HG03064 (cell line): Measurements from ENCODE around the gene SUGCT.

Experiments used
- ATAC-seq: cut with Tn5 transposase; IDR thresholded peaks from one replicate; pipeline ENCODE4 v1.9.1; 2021; ENCODE audit warnings: low read depth; ENCODE audit not compliant: unreplicated experiment

Gene SUGCT

DNA sequence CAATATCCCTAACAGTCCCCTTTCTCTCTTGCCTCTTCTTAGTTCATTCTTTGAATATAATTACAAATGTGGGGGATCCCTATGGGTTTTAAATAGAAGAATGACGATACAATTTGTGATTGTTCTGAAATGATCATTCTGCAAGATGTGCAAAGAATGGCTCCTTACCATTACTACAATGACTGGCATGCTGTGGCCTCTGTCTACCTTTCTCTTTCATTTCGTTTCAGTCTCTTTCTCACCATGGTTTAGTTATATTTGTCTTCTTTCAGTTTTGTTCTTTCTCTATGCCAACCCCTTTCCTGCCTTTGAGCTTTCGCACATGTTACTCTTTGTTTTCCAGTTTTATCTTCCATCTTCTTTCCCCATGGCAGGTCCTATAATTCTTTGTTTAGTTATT lies 176.5 kb downstream of the SUGCT start:
- peak; percentile 100 for ATAC-seq

GRCh38 chr7:40315277-40315676 lies 180.5 kb downstream of the SUGCT start:
- ATAC-seq = no peak

DNA sequence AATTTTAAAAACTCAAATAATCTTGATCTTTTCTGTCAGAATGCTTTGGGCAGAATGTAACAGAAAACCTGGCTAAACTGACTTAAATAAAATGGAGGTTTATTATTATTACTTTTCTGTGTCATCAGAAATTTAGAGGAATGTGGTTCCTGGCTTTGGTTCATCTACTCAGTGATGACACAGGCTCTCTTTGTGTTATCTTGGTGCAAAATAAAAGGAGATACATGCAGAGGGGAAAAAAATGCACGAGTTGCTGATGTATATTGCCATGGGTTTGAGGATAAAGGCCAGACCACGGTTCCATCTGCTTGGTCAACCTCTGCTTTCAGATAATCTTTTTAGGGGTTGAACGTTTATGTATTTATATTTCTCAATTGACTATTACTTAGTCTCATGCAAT lies 181.4 kb downstream of the SUGCT start:
- ATAC-seq = no peak

GRCh38 chr7:40324914-40325313 lies 190.1 kb downstream of the SUGCT start:
- ATAC-seq = no peak

DNA sequence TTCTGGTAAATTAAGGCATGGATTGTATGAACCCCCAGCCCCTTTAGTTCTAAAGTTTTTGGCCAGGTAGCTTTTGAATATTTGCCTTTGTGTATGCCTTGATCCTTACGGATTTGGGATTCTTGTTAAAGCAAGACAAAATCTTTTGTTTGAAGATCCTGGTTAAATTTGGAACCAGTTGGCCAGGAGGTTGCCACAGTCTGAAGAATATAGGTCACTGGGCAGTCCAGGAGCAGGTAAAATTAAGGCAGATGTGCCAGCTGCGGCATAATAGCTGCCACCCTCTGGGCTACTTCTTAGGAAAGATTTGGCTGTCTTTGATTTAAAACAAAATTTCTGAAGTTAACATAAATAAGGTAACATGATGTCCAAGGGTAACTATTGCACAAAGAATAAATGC lies 192.3 kb downstream of the SUGCT start:
- ATAC-seq = no peak

DNA sequence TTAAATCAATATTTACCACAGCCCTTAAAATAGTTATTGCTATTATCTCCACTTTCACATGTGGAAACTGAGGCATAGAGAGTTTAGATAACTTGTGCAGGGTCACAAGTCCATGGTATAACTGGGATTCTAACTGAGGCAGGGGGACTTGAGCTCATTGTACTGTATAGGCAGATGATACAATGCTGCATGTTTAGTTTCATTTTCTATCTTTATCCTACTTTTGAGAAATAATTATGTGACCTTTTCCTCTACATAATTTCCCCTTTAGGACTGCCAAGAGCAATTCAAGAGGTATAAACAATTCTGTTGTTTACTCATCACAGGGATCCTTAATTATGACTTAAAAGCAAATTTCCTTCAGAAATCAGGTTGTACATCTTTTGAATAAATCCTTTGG lies 193.1 kb downstream of the SUGCT start:
- ATAC-seq = no peak

DNA sequence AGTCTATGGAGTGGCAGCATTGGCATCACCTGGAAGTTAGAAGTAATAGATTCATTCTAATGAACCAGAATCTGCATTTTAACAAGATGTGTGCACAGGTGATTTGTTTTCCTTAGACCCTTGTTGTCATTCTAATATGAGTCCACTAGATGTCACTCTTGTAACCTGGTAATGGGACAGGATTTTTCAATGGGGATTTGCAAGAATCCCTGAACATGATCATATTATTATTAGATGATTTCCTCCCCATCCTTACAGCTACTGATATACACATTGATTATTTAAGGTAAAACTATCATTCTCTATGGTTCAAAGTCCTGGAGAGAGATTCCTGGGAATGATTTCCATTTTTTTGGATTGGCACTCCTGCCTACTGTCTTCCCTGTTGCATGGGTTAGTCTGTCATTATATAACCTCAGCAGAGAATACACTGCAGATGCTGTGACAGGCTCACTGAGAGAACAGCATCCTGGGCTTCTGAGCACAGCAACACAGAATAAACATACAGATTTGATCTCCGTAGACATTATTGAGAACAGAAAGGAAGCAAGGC lies 194.9 kb downstream of the SUGCT start:
- no peak for ATAC-seq

DNA sequence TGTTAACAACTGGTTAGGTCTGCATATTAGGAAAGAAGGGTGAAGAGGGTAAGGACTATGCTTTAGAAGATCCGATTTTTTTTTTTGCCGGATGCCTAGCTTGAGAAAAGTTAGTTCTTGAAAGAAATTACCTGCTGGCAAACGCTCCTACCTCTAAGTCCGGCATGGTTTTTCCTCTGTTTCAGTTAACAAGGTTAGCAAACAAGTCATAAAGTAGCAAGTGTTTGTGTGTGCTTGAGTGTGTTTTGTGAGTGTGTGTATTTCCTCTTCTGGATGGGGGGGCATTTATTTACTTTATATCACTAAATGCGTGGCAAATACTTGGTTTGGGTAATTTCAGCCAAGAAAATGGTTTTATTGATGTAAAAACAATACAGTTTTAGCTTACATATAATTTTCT lies 195.6 kb downstream of the SUGCT start:
- ATAC-seq = no peak

DNA sequence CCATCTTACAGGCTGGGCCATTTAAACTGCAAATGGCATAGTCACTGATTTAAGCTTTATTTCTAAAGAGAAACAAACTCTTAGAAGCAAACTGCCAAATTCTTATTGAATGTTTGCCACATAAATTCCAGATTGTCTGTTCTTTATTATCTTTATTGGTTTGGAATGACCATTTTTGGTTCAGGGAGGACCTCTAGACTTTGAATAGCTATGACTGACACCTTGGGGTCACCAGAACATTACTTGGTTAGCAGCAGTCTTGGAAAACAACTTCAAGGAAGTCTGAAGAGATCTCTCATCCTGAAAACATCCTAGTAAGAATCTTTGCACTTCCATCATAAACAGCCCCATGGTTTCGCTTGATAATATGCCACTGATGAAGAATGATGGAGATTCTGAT lies 197.1 kb downstream of the SUGCT start:
- no peak for ATAC-seq

DNA sequence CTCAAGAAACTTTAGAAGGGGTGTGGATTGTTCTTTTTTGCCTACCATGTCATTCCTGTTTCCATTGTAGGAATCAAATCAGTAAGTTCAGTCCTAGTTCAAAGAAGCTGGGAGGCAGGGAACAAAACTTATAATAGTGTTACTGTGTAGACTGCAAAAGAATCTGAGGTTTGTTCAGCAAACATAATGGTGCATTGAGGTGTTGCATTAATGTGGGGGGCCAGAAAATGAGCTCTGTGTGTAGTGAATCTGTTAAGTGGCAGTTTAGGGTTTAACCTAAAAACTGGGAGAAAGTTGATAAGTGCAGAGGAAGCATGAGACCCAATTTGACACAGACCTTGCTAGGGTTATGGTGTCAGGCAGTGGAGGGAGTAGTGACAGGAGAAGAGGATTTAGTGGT lies 197.7 kb downstream of the SUGCT start:
- no peak for ATAC-seq

DNA sequence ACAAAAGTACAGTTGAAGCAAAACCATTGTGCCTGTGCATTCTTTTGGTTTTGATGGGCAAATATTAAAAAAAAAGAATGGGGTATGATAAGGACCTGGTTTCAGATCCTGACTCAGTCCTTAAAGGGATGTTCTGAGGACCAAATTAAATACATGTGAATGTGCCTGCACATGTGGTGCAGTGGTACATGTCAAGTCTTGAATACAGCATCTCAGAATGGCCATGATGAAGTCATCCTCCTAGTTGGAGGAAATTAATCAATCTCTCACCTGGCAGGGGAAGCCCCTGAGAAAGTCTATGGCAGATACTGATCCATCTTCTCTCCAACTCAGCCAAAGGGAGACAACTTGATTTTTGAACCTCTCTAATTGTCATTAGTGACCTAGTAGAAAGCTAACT lies 207.0 kb downstream of the SUGCT start:
- no peak for ATAC-seq

- no peak for ATAC-seq
Measured at GRCh38 chr7:40346554-40346953, 211.7 kb downstream of the SUGCT start.

DNA sequence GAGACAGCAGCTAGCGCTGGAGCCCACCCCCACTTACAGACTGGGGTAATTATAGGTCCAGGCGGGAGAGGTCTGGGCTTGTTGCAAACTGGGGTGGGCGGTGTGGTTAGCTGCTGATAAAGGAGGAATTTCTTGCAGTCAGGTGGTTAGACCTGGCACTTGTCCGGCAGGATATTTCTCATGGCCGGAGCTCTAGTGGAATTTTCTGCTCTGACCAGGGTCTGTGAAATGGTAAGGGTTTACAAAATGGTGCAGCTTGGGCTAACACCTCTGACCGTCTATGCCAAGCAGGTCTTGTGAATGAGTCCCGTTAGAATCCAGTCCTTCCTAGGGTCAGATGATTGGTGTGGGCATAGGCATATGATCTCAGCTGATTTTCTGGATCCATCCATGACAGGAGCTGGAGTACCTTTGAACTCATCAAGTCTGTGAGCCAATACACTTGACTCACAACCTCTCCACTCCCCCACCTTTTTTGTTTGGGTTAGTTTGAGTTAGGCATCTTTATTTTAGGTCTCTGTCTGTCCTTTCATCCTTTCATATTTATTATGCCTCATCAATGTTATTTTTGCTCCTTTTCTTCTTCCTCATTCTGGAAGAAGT lies 213.4 kb downstream of the SUGCT start:
- ATAC-seq = no peak

DNA sequence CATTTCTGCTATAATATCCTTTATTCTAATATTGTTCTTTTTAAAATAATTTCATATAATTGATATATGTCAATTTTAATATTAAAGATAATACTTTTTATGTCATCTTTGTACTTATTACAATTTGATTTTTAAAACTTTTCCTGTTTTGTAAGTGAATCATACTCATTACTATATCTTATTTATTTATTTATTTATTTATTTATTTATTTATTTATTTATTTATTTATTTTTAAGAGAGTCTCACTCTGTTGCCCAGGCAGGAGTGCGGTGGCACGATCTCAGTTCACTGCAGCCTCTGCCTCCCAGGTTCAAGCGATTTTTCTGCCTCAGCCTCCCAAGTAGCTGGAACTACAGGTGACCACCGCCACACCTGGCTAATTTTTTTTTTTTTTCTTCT lies 215.3 kb downstream of the SUGCT start:
- no peak for ATAC-seq

DNA sequence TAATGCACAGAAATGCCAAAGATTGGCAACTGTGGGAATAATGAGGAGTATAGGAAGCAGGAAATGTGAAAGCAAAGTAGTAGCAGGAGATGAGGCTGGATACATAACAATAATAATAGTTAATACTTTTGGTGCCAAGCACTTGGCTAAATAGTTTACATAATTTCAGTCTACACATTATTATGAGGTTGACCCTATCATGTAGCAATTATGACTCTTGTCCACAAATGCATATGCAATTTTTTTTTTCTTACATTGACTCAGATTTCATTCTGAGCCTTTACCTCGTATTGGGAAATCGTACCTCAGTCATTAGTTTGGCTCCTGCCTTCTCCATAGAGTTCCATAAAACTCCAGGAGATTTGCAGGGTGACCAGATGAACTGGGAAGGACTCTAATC lies 219.9 kb downstream of the SUGCT start:
- ATAC-seq = no peak

DNA sequence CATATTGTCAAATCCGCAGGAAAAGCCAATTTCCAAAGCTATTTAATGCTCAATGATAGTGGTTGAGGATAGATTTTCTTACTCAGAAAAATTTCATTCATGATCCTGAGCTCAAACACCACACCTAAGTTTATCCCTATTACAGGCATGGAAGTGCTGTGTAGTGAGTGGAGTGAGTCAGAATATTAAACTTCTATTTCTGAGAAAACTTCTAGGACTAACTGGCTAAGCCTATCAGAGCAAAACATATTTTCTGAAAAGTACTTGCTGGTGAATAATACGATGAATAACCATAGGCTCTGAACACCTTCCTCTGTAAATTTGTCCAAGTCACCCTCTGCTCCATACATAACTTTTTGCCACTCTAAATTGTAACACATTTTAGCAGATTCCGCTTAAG lies 221.5 kb downstream of the SUGCT start:
- no peak for ATAC-seq

GRCh38 chr7:40356871-40357709 lies 222.3 kb downstream of the SUGCT start:
- no peak for ATAC-seq

- no peak for ATAC-seq
Measured at GRCh38 chr7:40369641-40370277, 235.0 kb downstream of the SUGCT start.

DNA sequence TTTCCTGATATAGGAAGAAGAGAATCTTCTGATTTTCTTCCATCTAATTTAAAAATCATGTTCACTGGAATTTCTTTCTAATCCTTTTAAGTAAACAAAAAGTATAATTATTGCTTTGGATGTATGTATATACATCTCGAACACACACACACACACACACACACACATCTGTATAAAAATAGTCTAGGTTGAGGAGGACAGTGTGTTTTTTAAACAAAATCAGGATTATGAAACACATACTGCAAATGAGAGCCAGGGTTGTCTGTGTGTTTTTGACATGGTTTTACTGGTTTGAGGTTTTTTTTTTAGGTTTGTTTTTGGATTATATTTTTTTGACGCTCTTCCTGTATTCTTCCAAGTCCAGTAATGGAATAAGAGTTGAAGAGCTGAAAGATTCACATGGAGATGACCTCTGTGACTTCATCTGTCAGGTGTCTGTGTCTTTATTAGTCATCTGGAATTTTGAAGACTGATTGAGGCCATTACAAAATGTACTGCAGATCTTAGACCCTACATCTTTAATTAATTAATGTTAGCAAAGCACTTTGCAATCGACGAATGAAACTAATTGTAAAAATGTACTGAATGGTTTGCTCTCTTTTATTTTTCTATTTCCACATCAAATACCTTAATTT lies 237.1 kb downstream of the SUGCT start:
- ATAC-seq = no peak

DNA sequence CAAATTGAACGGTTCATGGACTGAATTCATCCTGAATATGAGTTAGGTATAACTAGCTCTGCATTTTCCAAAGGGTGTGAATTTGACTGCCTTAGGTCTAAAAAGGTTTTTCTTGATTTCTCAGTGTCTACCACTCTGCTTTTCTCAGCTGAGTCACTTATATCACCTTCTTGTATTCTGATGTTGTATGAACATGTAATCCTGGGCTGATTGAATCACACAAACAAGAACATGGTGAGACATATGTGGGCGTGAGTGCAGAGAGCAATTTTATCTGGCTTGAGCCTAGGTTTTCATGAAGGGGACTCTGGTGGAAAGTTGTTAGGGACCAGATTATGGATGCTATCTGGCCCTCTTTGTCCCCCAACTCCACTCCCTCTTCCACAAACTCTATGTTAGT lies 239.8 kb downstream of the SUGCT start:
- no peak for ATAC-seq

DNA sequence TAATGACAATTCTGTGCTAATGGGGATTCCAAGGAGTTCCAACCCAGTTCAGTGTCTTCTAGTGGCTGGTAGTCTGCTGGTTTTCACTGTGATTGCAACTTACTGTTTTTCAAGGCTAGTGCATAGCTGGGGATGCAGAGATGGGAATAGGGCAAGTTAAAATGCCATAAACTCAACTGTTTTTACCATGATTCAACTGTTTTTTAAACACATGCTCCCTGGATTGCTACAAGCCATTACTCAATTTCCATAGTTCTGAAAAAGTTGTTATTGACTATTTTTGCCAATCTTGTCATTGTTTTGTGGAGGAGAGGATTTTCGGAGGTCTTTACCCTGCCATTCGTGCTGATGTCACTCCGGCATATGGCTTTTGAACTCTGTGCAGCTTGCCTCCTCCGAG lies 245.3 kb downstream of the SUGCT start:
- ATAC-seq = no peak
